Activated T-helper 9 cell treated with anti-CD3 and anti-CD28 coated beads, Interleukin-2, amount 50 U/mL, for 16 hours (primary cell): ENCODE measurements around the gene ADARB1.

Source experiments
- DNase-seq: peaks from one replicate; pipeline ENCODE4 v3.0.0-alpha.2; 2020; ENCODE audit warnings: low read depth

ADARB1 gene

GRCh38 chr21:45151445-45152160 lies 77.2 kb downstream of the ADARB1 start:
- no peak for DNase-seq

GRCh38 chr21:45152265-45152746 lies 77.9 kb downstream of the ADARB1 start:
- DNase-seq = peak; percentile 41

GRCh38 chr21:45153358-45154318 lies 79.3 kb downstream of the ADARB1 start:
- DNase-seq = no peak

- no peak for DNase-seq
Observed at GRCh38 chr21:45154511-45155508, 80.4 kb downstream of the ADARB1 start.

GRCh38 chr21:45155910-45156309 lies 81.5 kb downstream of the ADARB1 start:
- DNase-seq = no peak

GRCh38 chr21:45156459-45156858 lies 82.1 kb downstream of the ADARB1 start:
- no peak for DNase-seq

GRCh38 chr21:45157932-45158331 lies 83.6 kb downstream of the ADARB1 start:
- DNase-seq = no peak

- DNase-seq = no peak
Observed at GRCh38 chr21:45158491-45159423, 84.4 kb downstream of the ADARB1 start.

- no peak for DNase-seq
Observed at GRCh38 chr21:45160198-45160597, 85.8 kb downstream of the ADARB1 start.

GRCh38 chr21:45161038-45161945 lies 86.9 kb downstream of the ADARB1 start:
- no peak for DNase-seq

GRCh38 chr21:45162115-45162514 lies 87.7 kb downstream of the ADARB1 start:
- no peak for DNase-seq

GRCh38 chr21:45162809-45163208 lies 88.4 kb downstream of the ADARB1 start:
- no peak for DNase-seq

GRCh38 chr21:45163413-45164123 lies 89.2 kb downstream of the ADARB1 start:
- no peak for DNase-seq

- DNase-seq = no peak
Observed at GRCh38 chr21:45164124-45164511, 89.7 kb downstream of the ADARB1 start.

GRCh38 chr21:45164838-45165237 lies 90.5 kb downstream of the ADARB1 start:
- DNase-seq = no peak

- no peak for DNase-seq
Observed at GRCh38 chr21:45166931-45167330, 92.6 kb downstream of the ADARB1 start.

- no peak for DNase-seq
Observed at GRCh38 chr21:45167796-45168222, 93.4 kb downstream of the ADARB1 start.

GRCh38 chr21:45168522-45168921 lies 94.1 kb downstream of the ADARB1 start:
- DNase-seq = no peak

- DNase-seq = no peak
Observed at GRCh38 chr21:45169001-45169400, 94.6 kb downstream of the ADARB1 start.
